ENCODE results near the gene CCDC182. TPM values are rescaled to one million over a fixed set of nuclear protein-coding genes. Genes with fewer than 3 reads are reported as not detected.

CCDC182 gene
- total and polyA plus RNA-seq, 2 of the 13 experiments (the other 11 are each of a cell fraction or from before 2014, with no cell fraction given) = not detected

DNA sequence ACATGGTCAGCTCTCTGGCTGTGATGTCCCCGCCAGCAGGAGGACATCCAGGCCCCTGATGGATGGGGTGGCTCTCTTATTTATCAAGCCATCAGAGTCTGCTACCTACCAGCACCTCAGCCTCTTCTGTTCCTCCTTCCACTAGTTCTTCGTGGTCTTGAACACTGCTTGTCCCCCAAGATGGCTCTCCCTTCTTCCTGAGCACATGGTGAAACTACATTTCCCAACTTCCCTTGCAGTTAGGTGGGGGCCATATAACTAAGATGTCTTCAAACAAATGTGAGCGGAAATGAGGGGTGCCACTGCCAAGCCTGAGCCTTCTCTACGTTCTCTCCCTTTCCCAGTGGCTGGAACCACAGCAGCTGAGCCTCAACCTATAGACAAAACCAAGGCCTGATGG, 29.8 kb upstream of the CCDC182 start:
- Histone ChIP-seq H3K79me2 (ENCODE audit: insufficient read depth, low read length) (no peaks in the 10 kb centered on the region), H3K9ac (ENCODE audit: insufficient read depth, low read depth, low read length) (no peak overlapping the region), H3K4me2 (ENCODE audit: low read depth, low read length) (no peak overlapping the region), H3K36me3 (replicated peaks in 1 of 2; ENCODE audit: control insufficient read depth in 1 of 2, insufficient read depth in 2 of 2, low read length in 2 of 2) (no peaks in the 10 kb centered on the region), H2AFZ (ENCODE audit: low read length) (no peak overlapping the region), H3K27me3 (ENCODE audit: control insufficient read depth in 1 of 2, insufficient read depth in 2 of 2, low read length in 2 of 2) (peaks cover 0 to 72% of the 10 kb centered on the region in 2 experiments; a peak in 4 of 5 replicates), H3K4me3 (replicated peaks in 1 of 3; ENCODE audit: insufficient read depth in 1 of 3, low read depth in 2 of 3, low read length in 3 of 3) (no peak overlapping the region), H3K9me3 (ENCODE audit: low read length) (no peaks in the 10 kb centered on the region), H3K27ac (ENCODE audit: extremely low read length, insufficient read depth, low read length) (no peak overlapping the region), H4K20me1 (ENCODE audit: insufficient read depth, low read length) (no peaks in the 10 kb centered on the region), H3K4me1 (ENCODE audit: insufficient read depth, low read length) (0 out of 2 replicates have a peak, but pooled peaks cover 2% of the 10 kb centered on the region)
- no peak for FAIRE-seq
- WGBS (ENCODE audit: low lambda C conversion rate) = 22% methylated on average over 4 of the region's 4 CpGs
- no TSS peak for BruUV-seq (replicated peaks)
- in situ Hi-C loops (cut with HindIII; ENCODE audit: extremely low pct_ligation_motif_present, low pct_unique_long_range_greater_than_20kb) = no loop called here
- DNase-seq (ENCODE audit: low spot score) = no peak
- peak; percentile 25; the same call in 1 of the 2 replicates for TF ChIP-seq ZNF143 (CRISPR knock-in tag; IDR thresholded peaks at IDR 0.05)
- no peak for TF ChIP-seq NONO (IDR thresholded peaks at IDR 0.05)
- TF ChIP-seq NONO (CRISPR knock-in tag; conservative IDR thresholded peaks at IDR 0.05) = no peak
- intact Hi-C loops (cut with micrococcal nuclease; ENCODE audit: unreplicated experiment) = no loop called here
- no peak for ATAC-seq
- CTCF ChIA-PET (ENCODE audit: low intra/inter-chr PET ratio, low total read pairs) = no interaction called here
- POLR2A ChIA-PET = no interaction called here

DNA sequence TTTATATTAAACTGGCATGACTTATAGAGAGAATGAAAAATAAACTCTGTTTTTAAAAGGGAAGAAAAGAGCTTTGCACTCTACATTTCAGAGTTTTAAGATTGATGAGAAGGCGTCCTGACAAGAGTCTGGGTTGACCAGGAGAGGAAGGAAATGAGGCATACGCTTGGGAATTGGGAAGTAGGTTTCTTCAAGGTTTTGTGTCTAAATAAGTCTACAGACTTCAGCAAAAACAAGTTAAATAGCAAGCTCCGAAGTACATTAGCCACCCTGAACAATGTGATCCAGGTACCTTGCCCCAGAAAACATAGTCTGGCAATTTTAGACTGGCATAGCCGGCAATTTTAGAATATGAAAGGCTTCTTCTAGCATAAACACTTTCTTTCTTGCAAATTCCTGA, 28.5 kb upstream of the CCDC182 start:
- DNase-seq (ENCODE audit: low spot score) = no peak
- CTCF ChIA-PET (ENCODE audit: low intra/inter-chr PET ratio, low total read pairs) = no interaction called here
- Histone ChIP-seq H3K4me3 (replicated peaks in 1 of 3; ENCODE audit: insufficient read depth in 1 of 3, low read depth in 2 of 3, low read length in 3 of 3) (no peak overlapping the region), H3K4me1 (ENCODE audit: insufficient read depth, low read length) (no peaks in the 10 kb centered on the region), H3K9me3 (ENCODE audit: low read length) (no peaks in the 10 kb centered on the region), H3K27ac (ENCODE audit: extremely low read length, insufficient read depth, low read length) (no peak overlapping the region), H2AFZ (ENCODE audit: low read length) (no peak overlapping the region), H4K20me1 (ENCODE audit: insufficient read depth, low read length) (no peaks in the 10 kb centered on the region), H3K27me3 (ENCODE audit: control insufficient read depth in 1 of 2, insufficient read depth in 2 of 2, low read length in 2 of 2) (peaks cover 0 to 74% of the 10 kb centered on the region in 2 experiments; a peak in 4 of 5 replicates), H3K4me2 (ENCODE audit: low read depth, low read length) (no peak overlapping the region), H3K36me3 (replicated peaks in 1 of 2; ENCODE audit: control insufficient read depth in 1 of 2, insufficient read depth in 2 of 2, low read length in 2 of 2) (no peaks in the 10 kb centered on the region), H3K9ac (ENCODE audit: insufficient read depth, low read depth, low read length) (no peak overlapping the region), H3K79me2 (ENCODE audit: insufficient read depth, low read length) (no peaks in the 10 kb centered on the region)
- no peak for FAIRE-seq
- WGBS (ENCODE audit: low lambda C conversion rate) = 12% methylated on average over 4 of the region's 4 CpGs
- POLR2A ChIA-PET = no interaction called here
- intact Hi-C loops (cut with micrococcal nuclease; ENCODE audit: unreplicated experiment) (no loop called here), in situ Hi-C loops (cut with HindIII; ENCODE audit: extremely low pct_ligation_motif_present, low pct_unique_long_range_greater_than_20kb) (no loop called here)
- ATAC-seq = no peak
- BruUV-seq (replicated peaks) = no TSS peak
- TF ChIP-seq SIN3B (IDR thresholded peaks at IDR 0.05; ENCODE audit: low read length) (no peak), ZNF563 (CRISPR knock-in tag; IDR thresholded peaks at IDR 0.05) (no peak), NR3C1 (CRISPR knock-in tag; IDR thresholded peaks at IDR 0.05) (no peak), MED1 (CRISPR knock-in tag; IDR thresholded peaks at IDR 0.05) (no peak), SIX1 (CRISPR knock-in tag; IDR thresholded peaks at IDR 0.05; ENCODE audit: borderline replicate concordance) (no peak), ZFX (CRISPR knock-in tag; IDR thresholded peaks at IDR 0.05; ENCODE audit: low read depth) (no peak), NFKBIZ (CRISPR knock-in tag; IDR thresholded peaks at IDR 0.05) (no peak), SNAPC2 (CRISPR knock-in tag; IDR thresholded peaks at IDR 0.05) (no peak), ZKSCAN5 (CRISPR knock-in tag; IDR thresholded peaks at IDR 0.05) (no peak)
- TF ChIP-seq, protein P1, sequence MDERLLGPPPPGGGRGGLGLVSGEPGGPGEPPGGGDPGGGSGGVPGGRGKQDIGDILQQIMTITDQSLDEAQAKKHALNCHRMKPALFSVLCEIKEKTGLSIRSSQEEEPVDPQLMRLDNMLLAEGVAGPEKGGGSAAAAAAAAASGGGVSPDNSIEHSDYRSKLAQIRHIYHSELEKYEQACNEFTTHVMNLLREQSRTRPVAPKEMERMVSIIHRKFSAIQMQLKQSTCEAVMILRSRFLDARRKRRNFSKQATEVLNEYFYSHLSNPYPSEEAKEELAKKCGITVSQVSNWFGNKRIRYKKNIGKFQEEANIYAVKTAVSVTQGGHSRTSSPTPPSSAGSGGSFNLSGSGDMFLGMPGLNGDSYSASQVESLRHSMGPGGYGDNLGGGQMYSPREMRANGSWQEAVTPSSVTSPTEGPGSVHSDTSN (CRISPR knock-in tag; IDR thresholded peaks at IDR 0.05) = no peak
- TF ChIP-seq, protein P2, sequence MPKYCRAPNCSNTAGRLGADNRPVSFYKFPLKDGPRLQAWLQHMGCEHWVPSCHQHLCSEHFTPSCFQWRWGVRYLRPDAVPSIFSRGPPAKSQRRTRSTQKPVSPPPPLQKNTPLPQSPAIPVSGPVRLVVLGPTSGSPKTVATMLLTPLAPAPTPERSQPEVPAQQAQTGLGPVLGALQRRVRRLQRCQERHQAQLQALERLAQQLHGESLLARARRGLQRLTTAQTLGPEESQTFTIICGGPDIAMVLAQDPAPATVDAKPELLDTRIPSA (CRISPR knock-in tag; IDR thresholded peaks at IDR 0.05; ENCODE audit: borderline replicate concordance) = no peak
- TF ChIP-seq, protein P3, sequence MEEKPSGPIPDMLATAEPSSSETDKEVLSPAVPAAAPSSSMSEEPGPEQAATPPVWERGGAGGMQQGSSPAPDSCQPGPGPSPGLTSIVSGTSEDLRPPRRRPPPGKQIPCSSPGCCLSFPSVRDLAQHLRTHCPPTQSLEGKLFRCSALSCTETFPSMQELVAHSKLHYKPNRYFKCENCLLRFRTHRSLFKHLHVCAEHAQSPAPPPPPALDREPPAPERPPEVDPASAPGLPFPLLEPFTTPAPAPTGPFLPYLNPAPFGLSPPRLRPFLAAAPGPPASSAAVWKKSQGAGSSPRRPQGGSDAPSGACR (CRISPR knock-in tag; IDR thresholded peaks at IDR 0.05) = no peak

Measured in HepG2 (cell line).